ENCODE results near the gene LRFN3. TPM values are rescaled to one million over a fixed set of nuclear protein-coding genes. Genes with fewer than 3 reads are reported as not detected.
"Not testable (repeated sequence)": the region's sequence is repeated elsewhere in the genome, so short reads cannot be mapped to it uniquely, and the experiment has no call there.

The LRFN3 gene
- polyA plus RNA-seq, 1 experiment = 1.8 TPM

DNA sequence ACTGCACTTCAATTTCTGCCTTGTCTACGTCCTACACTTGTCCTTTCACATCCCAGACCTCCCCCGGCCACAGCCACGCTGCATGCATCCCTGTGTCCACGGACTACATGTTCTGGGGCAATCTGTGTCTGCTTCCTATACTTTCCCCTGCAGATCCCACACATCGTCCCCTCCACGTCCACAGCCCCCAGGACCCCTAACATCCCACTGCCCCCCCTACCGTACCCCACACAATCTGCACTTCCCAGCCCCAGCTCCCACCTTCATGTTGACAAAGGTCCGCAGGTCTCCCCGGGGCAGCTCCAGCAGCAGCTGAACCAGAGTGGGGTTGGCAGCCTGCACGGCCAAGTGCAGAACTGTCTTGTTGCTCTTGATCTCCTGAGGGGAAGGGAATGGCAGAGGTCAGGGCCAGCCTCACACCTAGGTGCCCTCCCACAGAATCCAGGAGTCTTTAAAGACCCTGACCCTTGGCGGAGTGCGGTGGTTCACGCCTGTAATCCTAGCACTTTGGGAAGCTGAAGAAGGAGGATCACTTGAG lies 46.0 kb upstream of the LRFN3 start:
- ChIA-PET POLR2A (no interaction called here), CTCF (interaction anchor here (1.4 to 1.5 kb wide), 2 partner anchors 8 to 41 kb away, joined by 4 to 5 read pairs; no protein-coding TSS in a partner anchor)
- no peak for DNase-seq (ENCODE audit: low read depth)
- Histone ChIP-seq H3K4me3 (ENCODE audit: low read depth, low read length) (no peak overlapping the region), H3K27me3 (ENCODE audit: control insufficient read depth, insufficient read depth, low read length) (no peaks in the 10 kb centered on the region), H3K36me3 (ENCODE audit: control insufficient read depth, insufficient read depth, low read length) (peaks cover 26% of the 10 kb centered on the region)
- TF ChIP-seq, protein P1, sequence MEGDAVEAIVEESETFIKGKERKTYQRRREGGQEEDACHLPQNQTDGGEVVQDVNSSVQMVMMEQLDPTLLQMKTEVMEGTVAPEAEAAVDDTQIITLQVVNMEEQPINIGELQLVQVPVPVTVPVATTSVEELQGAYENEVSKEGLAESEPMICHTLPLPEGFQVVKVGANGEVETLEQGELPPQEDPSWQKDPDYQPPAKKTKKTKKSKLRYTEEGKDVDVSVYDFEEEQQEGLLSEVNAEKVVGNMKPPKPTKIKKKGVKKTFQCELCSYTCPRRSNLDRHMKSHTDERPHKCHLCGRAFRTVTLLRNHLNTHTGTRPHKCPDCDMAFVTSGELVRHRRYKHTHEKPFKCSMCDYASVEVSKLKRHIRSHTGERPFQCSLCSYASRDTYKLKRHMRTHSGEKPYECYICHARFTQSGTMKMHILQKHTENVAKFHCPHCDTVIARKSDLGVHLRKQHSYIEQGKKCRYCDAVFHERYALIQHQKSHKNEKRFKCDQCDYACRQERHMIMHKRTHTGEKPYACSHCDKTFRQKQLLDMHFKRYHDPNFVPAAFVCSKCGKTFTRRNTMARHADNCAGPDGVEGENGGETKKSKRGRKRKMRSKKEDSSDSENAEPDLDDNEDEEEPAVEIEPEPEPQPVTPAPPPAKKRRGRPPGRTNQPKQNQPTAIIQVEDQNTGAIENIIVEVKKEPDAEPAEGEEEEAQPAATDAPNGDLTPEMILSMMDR (IDR thresholded peaks at IDR 0.05; ENCODE audit: insufficient read depth, low read depth, low read length) = no peak

DNA sequence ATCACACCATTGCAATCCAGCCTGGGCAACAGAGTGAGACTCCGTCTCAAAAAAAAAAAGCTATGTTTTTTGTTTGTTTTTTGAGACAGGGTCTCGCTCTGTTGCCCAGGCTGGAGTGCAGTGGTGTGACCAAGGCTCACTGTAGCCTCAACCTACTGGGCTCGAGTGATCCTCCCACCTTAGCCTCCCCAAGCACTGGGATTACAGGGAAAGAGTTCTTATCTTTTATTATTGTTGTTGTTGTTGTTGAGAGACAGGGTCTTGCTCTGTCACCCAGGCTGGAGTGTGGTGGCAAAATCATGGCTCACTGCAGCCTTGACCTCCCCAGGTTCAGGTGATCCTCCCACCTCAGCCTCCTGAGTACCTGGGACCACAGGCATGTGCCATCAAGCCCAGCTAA lies 44.4 kb upstream of the LRFN3 start:
- peaks cover 37% of the 10 kb centered on the region for H3K36me3 ChIP-seq (ENCODE audit: control insufficient read depth, insufficient read depth, low read length)
- H3K27me3 ChIP-seq (ENCODE audit: control insufficient read depth, insufficient read depth, low read length); DNase-seq (ENCODE audit: low read depth); H3K4me3 ChIP-seq (ENCODE audit: low read depth, low read length); POLR2A ChIA-PET: not testable (repeated sequence)
- CTCF ChIA-PET = interaction anchor here (1.0 to 1.4 kb wide), 2 partner anchors 9 to 39 kb away, joined by 3 to 5 read pairs; no protein-coding TSS in a partner anchor

DNA sequence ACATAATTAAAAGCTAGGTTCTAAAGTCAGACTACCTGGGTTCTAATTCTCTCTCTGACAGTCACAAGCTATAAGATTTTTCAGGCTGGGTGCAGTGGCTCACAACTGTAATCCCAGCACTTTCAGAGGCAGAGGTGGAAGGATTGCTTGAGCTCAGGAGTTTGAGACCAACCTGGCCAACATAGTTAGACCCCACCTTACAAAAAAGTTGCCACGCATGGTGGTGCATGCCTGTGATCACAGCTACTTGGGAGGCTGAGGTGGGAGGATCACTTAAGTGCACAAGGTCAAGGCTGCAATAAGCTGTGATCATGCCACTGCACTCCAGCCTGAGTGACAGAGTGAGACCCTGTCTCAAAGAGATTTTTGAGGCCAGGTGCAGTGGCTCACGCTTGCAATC lies 41.8 kb upstream of the LRFN3 start:
- POLR2A ChIA-PET = interaction anchor here (0.7 kb wide), 1 partner anchor 37 kb away, joined by 3 read pairs; no protein-coding TSS in a partner anchor

DNA sequence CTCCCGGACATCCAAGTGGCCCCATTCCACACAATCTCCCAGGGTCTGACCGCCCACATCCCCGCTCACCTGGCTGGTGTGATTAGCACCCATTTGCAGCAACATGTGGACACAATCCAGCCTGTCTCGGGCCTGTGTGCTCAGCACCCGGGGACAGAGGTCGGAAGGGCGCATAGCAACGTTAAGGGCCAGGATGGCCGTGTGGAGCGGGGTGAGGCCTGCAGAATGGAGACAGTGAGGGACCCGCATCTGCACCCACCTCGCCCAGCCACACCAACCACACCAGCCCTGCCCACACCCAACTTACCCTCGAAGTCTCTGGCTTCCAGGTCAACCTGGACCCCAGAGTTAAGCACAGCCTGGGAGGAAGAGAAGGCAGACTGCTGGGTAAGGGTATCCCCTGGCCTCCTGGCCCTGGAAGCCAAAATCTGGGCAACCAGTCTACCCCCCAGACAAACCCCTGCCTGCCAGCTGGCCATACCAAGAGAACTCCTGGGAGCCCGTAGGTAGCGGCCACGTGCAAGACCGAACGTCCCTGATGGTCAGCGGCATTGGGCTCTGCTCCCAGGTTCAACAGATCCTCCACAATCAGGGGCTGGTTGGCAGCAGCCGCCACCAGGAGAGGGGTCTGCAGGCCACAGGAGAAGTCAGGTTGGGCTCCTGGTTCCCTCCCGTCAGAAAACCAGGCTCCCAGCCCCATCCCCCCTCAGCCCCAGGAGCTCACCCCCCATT lies 40.1 kb upstream of the LRFN3 start:
- H3K4me3 ChIP-seq (ENCODE audit: low read depth, low read length) = no peak overlapping the region
- ChIA-PET CTCF (interaction anchor here (0.8 kb wide), 1 partner anchor 30 kb away, joined by 3 read pairs; no protein-coding TSS in a partner anchor), POLR2A (no interaction called here)
- H3K36me3 ChIP-seq (ENCODE audit: control insufficient read depth, insufficient read depth, low read length) = peaks cover 20% of the 10 kb centered on the region
- TF ChIP-seq, protein P1 (IDR thresholded peaks at IDR 0.05; ENCODE audit: insufficient read depth, low read depth, low read length) = no peak
- no peak for DNase-seq (ENCODE audit: low read depth)
- H3K27me3 ChIP-seq (ENCODE audit: control insufficient read depth, insufficient read depth, low read length) = no peaks in the 10 kb centered on the region

More for the DNA sequence above, 41.8 kb upstream of the LRFN3 start:
- TF ChIP-seq, protein P1 (IDR thresholded peaks at IDR 0.05; ENCODE audit: insufficient read depth, low read depth, low read length) = no peak
- Histone ChIP-seq H3K27me3 (ENCODE audit: control insufficient read depth, insufficient read depth, low read length) (no peaks in the 10 kb centered on the region), H3K36me3 (ENCODE audit: control insufficient read depth, insufficient read depth, low read length) (peaks cover 30% of the 10 kb centered on the region), H3K4me3 (ENCODE audit: low read depth, low read length) (no peak overlapping the region)
- no peak for DNase-seq (ENCODE audit: low read depth)
- CTCF ChIA-PET = interaction anchor here (1.7 to 2.7 kb wide), 2 partner anchors 12 to 37 kb away, joined by 7 to 18 read pairs; no protein-coding TSS in a partner anchor

DNA sequence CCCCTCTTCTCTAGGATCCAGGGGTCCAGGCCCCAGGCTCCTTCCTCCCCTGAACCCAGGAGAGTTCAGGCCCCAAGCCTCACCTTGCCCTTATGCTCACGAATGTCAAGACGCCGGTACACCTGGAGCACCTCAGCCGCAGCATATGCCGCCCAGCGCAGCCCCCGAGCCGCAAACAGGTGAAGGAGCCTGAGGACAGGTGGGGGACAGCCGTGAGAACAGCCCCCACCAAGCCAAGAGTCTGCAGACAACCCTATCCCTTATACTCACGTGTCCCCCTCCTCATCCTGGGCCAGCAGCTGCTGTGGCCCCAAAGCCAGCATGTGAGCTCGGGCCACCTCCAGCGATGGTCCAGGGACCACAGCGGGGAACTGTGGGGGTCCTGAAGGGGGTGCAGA lies 39.5 kb upstream of the LRFN3 start:
- TF ChIP-seq, protein P1 (IDR thresholded peaks at IDR 0.05; ENCODE audit: insufficient read depth, low read depth, low read length) = no peak
- ChIA-PET CTCF (no interaction called here), POLR2A (no interaction called here)
- peaks cover 20% of the 10 kb centered on the region for H3K36me3 ChIP-seq (ENCODE audit: control insufficient read depth, insufficient read depth, low read length)
- H3K27me3 ChIP-seq (ENCODE audit: control insufficient read depth, insufficient read depth, low read length) = no peaks in the 10 kb centered on the region
- DNase-seq (ENCODE audit: low read depth) = no peak
- no peak overlapping the region for H3K4me3 ChIP-seq (ENCODE audit: low read depth, low read length)
